Neural cell (in vitro differentiated cells): Measurements from ENCODE around the gene CTPS2. TPM values are rescaled to one million over a fixed set of nuclear protein-coding genes. Genes with fewer than 3 reads are reported as not detected.

Experiments
- H2AFZ ChIP-seq: fragments of 200-600, 300-800 bp; sonication (generic), shearing (Covaris generic); 2 replicates; pipeline ENCODE4 v1.6.0; 2014; ENCODE audit warnings: low read depth, mild to moderate bottlenecking, antibody characterized with exemption, low read length, moderate library complexity
- H3F3A ChIP-seq: fragments of 200-600 bp; shearing (Covaris generic); 2 replicates; pipeline ENCODE4 v1.6.1; 2016; ENCODE audit warnings: mild to moderate bottlenecking, moderate library complexity, mixed read lengths, antibody characterized with exemption, low read length; ENCODE audit not compliant: insufficient read depth, poor library complexity, severe bottlenecking
- H3K27ac ChIP-seq: fragments of 200-600, 300-800 bp; sonication (generic), shearing (Covaris generic); 2 replicates; pipeline ENCODE4 v1.5.1; 2014; ENCODE audit warnings: mild to moderate bottlenecking, low read length, moderate library complexity
- H3K27me3 ChIP-seq: fragments of 300-800, 200-600 bp; sonication (generic), shearing (Covaris generic); 2 replicates; pipeline ENCODE4 v1.6.0; 2014; ENCODE audit warnings: mild to moderate bottlenecking, low read depth, low read length, moderate library complexity; ENCODE audit not compliant: insufficient read depth
- H3K36me3 ChIP-seq: fragments of 300-800, 200-600 bp; sonication (generic), shearing (Covaris generic); 2 replicates; pipeline ENCODE4 v1.5.1; 2014; ENCODE audit warnings: mild to moderate bottlenecking, antibody characterized with exemption, low read length, moderate library complexity; ENCODE audit not compliant: insufficient read depth
- H3K4me2 ChIP-seq: fragments of 300-800, 200-600 bp; sonication (generic), shearing (Covaris generic); 2 replicates; pipeline ENCODE4 v1.6.0; 2014; ENCODE audit warnings: mild to moderate bottlenecking, low read length
- H3K4me3 ChIP-seq: fragments of 300-800, 200-600 bp; sonication (generic), shearing (Covaris generic); 2 replicates; pipeline ENCODE4 v1.5.1; 2014; ENCODE audit warnings: mild to moderate bottlenecking, low read length, moderate library complexity
- H3K79me2 ChIP-seq: fragments of 200-600 bp; shearing (Covaris generic); replicated peaks from 2 replicates; pipeline ENCODE4 v1.6.0; 2014; ENCODE audit warnings: mild to moderate bottlenecking, low read length, moderate library complexity; ENCODE audit not compliant: insufficient read depth
- H3K9ac ChIP-seq: fragments of 300-800, 200-600 bp; sonication (generic), shearing (Covaris generic); 2 replicates; pipeline ENCODE4 v1.6.1; 2016; ENCODE audit warnings: mild to moderate bottlenecking, low read length, mixed read lengths
- H3K9me2 ChIP-seq: fragments of 200-600 bp; shearing (Covaris generic); 2 replicates; pipeline ENCODE4 v1.6.1; 2016; ENCODE audit warnings: mild to moderate bottlenecking, low read length, mixed read lengths; ENCODE audit not compliant: insufficient read depth
- H3K9me3 ChIP-seq: fragments of 200-600, 300-800 bp; sonication (generic), shearing (Covaris generic); 2 replicates; pipeline ENCODE4 v1.6.1; 2016; ENCODE audit warnings: mild to moderate bottlenecking, mixed run types, low read length, moderate library complexity, mixed read lengths
- H4K20me1 ChIP-seq: fragments of 200-600 bp; shearing (Covaris generic); 2 replicates; pipeline ENCODE4 v1.6.1; 2016; ENCODE audit warnings: mild to moderate bottlenecking, mixed run types; ENCODE audit not compliant: insufficient read depth
- CTCF ChIP-seq: fragments of 450-650 bp; IDR thresholded peaks from 2 replicates; pipeline ENCODE4 v1.5.1; 2014; ENCODE audit warnings: antibody characterized with exemption, mild to moderate bottlenecking, moderate library complexity; ENCODE audit not compliant: poor library complexity, severe bottlenecking
- EP300 ChIP-seq: fragments of 450-650 bp; conservative IDR thresholded peaks from 2 replicates; pipeline ENCODE4 v1.6.1; 2014; ENCODE audit warnings: antibody characterized with exemption, mild to moderate bottlenecking, moderate library complexity; ENCODE audit not compliant: poor library complexity, severe bottlenecking
- EZH2 ChIP-seq: fragments of 200-600, 300-800 bp; shearing (Covaris generic), sonication (generic); IDR thresholded peaks from 2 replicates; pipeline ENCODE4 v1.6.1; 2014; ENCODE audit warnings: antibody characterized with exemption, low read length, borderline replicate concordance, mild to moderate bottlenecking; ENCODE audit not compliant: insufficient read depth, poor library complexity, severe bottlenecking
- MXI1 ChIP-seq: fragments of 450-650 bp; conservative IDR thresholded peaks from 2 replicates; pipeline ENCODE4 v1.6.1; 2014; ENCODE audit warnings: antibody characterized with exemption, mild to moderate bottlenecking; ENCODE audit not compliant: poor library complexity, severe bottlenecking
- POLR2AphosphoS5 ChIP-seq: IDR thresholded peaks from 2 replicates; pipeline ENCODE4 v1.6.1; 2012
- RAD21 ChIP-seq: fragments of 450-650 bp; conservative IDR thresholded peaks from 2 replicates; pipeline ENCODE4 v1.6.1; 2014; ENCODE audit warnings: antibody characterized with exemption, mild to moderate bottlenecking, moderate library complexity
- REST ChIP-seq: IDR thresholded peaks from 2 replicates; pipeline ENCODE4 v1.6.1; 2012; ENCODE audit warnings: borderline replicate concordance
- SMC3 ChIP-seq: fragments of 450-650 bp; conservative IDR thresholded peaks from 2 replicates; pipeline ENCODE4 v1.6.1; 2014; ENCODE audit warnings: antibody characterized with exemption, mild to moderate bottlenecking, moderate library complexity; ENCODE audit not compliant: poor library complexity
- TAF1 ChIP-seq: IDR thresholded peaks from 2 replicates; pipeline ENCODE4 v1.6.1; 2012; ENCODE audit warnings: low read depth
- polyA plus RNA-seq: library from polyadenylated mRNA; depleted of rRNA; stranded (reverse); fragments of >200 nt; gene quantifications from 2 replicates; pipeline ENCODE4 v1.2.3, GENCODE V29; 2014

Gene CTPS2
- polyA plus RNA-seq, 1 donor from 2014 or later, result 17.1 TPM

- no peak for TF ChIP-seq REST
- TF ChIP-seq RAD21, result no peak
- no peak for TF ChIP-seq EP300
- no peak for TF ChIP-seq POLR2AphosphoS5
- no peak for TF ChIP-seq SMC3
- no peak for TF ChIP-seq TAF1
- TF ChIP-seq EZH2, result no peak
- TF ChIP-seq CTCF, result no peak
- no peak for TF ChIP-seq MXI1
These were observed 118.7 kb downstream of the CTPS2 start for GRCh38 chrX:16593801-16594200.

GRCh38 chrX:16592194-16592770 lies 120.2 kb downstream of the CTPS2 start:
- no peaks in the 10 kb centered on the region for H3K79me2 ChIP-seq
- no peaks in the 10 kb centered on the region for H4K20me1 ChIP-seq
- H3K27me3 ChIP-seq, result no peaks in the 10 kb centered on the region
- no peaks in the 10 kb centered on the region for H3K9me2 ChIP-seq
- no peaks in the 10 kb centered on the region for H3K36me3 ChIP-seq
- no peak overlapping the region for H2AFZ ChIP-seq
- no peak overlapping the region for H3K4me3 ChIP-seq
- no peak overlapping the region for H3K4me2 ChIP-seq
- no peaks in the 10 kb centered on the region for H3K9me3 ChIP-seq
- no peaks in the 10 kb centered on the region for H3F3A ChIP-seq
- TF ChIP-seq EZH2 (no peak), POLR2AphosphoS5 (no peak), REST (no peak), CTCF (no peak), TAF1 (no peak), SMC3 (no peak), MXI1 (no peak)
- no peak overlapping the region for H3K9ac ChIP-seq
- H3K27ac ChIP-seq, result no peak overlapping the region

More at GRCh38 chrX:16593801-16594200, 118.7 kb downstream of the CTPS2 start:
- H3K36me3 ChIP-seq, result no peaks in the 10 kb centered on the region
- no peaks in the 10 kb centered on the region for H3K27me3 ChIP-seq
- no peaks in the 10 kb centered on the region for H3K79me2 ChIP-seq
- H4K20me1 ChIP-seq, result no peaks in the 10 kb centered on the region
- no peak overlapping the region for H3K9ac ChIP-seq
- H3K4me2 ChIP-seq, result no peak overlapping the region
- H3K9me3 ChIP-seq, result no peaks in the 10 kb centered on the region
- H3K4me3 ChIP-seq, result no peak overlapping the region
- H2AFZ ChIP-seq, result no peak overlapping the region
- H3F3A ChIP-seq, result no peaks in the 10 kb centered on the region
- H3K9me2 ChIP-seq, result no peaks in the 10 kb centered on the region
- H3K27ac ChIP-seq, result no peak overlapping the region
